DMS114 treated with DMSO at 0.1 percent for 48 hours (cell line): ENCODE data around the gene SNCG.
"Not testable (repeated sequence)": the region's sequence is repeated elsewhere in the genome, so short reads cannot be mapped to it uniquely, and the experiment has no call there.

Experiments
- DNase-seq: peaks from one replicate; lab custom pipeline; 2025; ENCODE audit not compliant: unreplicated experiment; lab: John Stamatoyannopoulos, UW

Gene SNCG

GRCh38 chr10:86958116-86958900 is at the start of gene SNCG:
Gene SNCG, plus strand, starts transcription at chr10:86958599. Its CDS starts 99 bp downstream, at chr10:86958698.
- no peak for DNase-seq

- DNase-seq = no peak
Measured at GRCh38 chr10:86914734-86915133, 43.7 kb upstream of the SNCG start.

- DNase-seq = no peak
Measured at GRCh38 chr10:86918022-86918471, 40.4 kb upstream of the SNCG start.

GRCh38 chr10:86922553-86922961 is 35.8 kb upstream of the SNCG start:
- no peak for DNase-seq

GRCh38 chr10:86929468-86930380 is 28.7 kb upstream of the SNCG start:
- DNase-seq = no peak

GRCh38 chr10:86931872-86932271 is 26.5 kb upstream of the SNCG start:
- DNase-seq = no peak

GRCh38 chr10:86932674-86933073 is 25.7 kb upstream of the SNCG start:
- no peak for DNase-seq

- not testable (repeated sequence) for DNase-seq
Measured at GRCh38 chr10:86934162-86934711, 24.2 kb upstream of the SNCG start.

GRCh38 chr10:86936661-86937501 is 21.5 kb upstream of the SNCG start:
- DNase-seq = no peak

- DNase-seq = no peak
Measured at GRCh38 chr10:86937502-86938154, 20.8 kb upstream of the SNCG start.

- DNase-seq = no peak
Measured at GRCh38 chr10:86938260-86938659, 20.1 kb upstream of the SNCG start.

- not testable (repeated sequence) for DNase-seq
Measured at GRCh38 chr10:86940076-86940475, 18.3 kb upstream of the SNCG start.

- DNase-seq = no peak
Measured at GRCh38 chr10:86940677-86941076, 17.7 kb upstream of the SNCG start.

GRCh38 chr10:86941426-86941825 is 17.0 kb upstream of the SNCG start:
- no peak for DNase-seq

- DNase-seq = no peak
Measured at GRCh38 chr10:86941991-86942421, 16.4 kb upstream of the SNCG start.

GRCh38 chr10:86942441-86943315 is 15.7 kb upstream of the SNCG start:
- DNase-seq = no peak

GRCh38 chr10:86943316-86944030 is 14.9 kb upstream of the SNCG start:
- no peak for DNase-seq

- no peak for DNase-seq
Measured at GRCh38 chr10:86944031-86944419, 14.4 kb upstream of the SNCG start.

GRCh38 chr10:86944471-86944870 is 13.9 kb upstream of the SNCG start:
- no peak for DNase-seq
